GM12878 (cell line): ENCODE data around the gene ANLN.
"Not testable (repeated sequence)": the region's sequence is repeated elsewhere in the genome, so short reads cannot be mapped to it uniquely, and the experiment has no call there.

ENCODE experiments used
- CTCF ChIP-seq, 3 experiments: IDR thresholded peaks in 2 of 3; conservative IDR thresholded peaks in 1 of 3; 2 replicates each; pipeline ENCODE4 v1.5.1; 2011; ENCODE audit warnings: low read depth in 3 of 3, low read length in 3 of 3, mild to moderate bottlenecking in 3 of 3, control low read depth in 2 of 3, moderate library complexity in 2 of 3, inconsistent platforms in 1 of 3, mixed read lengths in 1 of 3; ENCODE audit not compliant: control insufficient read depth in 2 of 3, insufficient read depth in 1 of 3; ENCODE audit errors: extremely low read depth in 1 of 3
- E2F8 ChIP-seq: fragments of 450-650 bp; IDR thresholded peaks from 2 replicates; pipeline ENCODE4 v1.6.1; 2018; ENCODE audit warnings: mild to moderate bottlenecking, low read depth, moderate library complexity; ENCODE audit not compliant: partially characterized antibody
- EGR1 ChIP-seq, 2 experiments: IDR thresholded peaks; 1 replicate in 1 of 2; 2 replicates in 1 of 2; pipeline ENCODE4 v1.6.1; 2011 to 2012; ENCODE audit warnings: low read depth in 2 of 2, low read length in 2 of 2, borderline replicate concordance in 1 of 2, mild to moderate bottlenecking in 1 of 2, moderate library complexity in 1 of 2
- GABPA ChIP-seq: IDR thresholded peaks from 2 replicates; pipeline ENCODE4 v1.6.1; 2014; ENCODE audit warnings: antibody characterized with exemption, low read depth, mild to moderate bottlenecking, inconsistent platforms
- JUNB ChIP-seq: IDR thresholded peaks from 2 replicates; pipeline ENCODE4 v1.6.1; 2016; ENCODE audit warnings: antibody characterized with exemption, mild to moderate bottlenecking
- JUND ChIP-seq: IDR thresholded peaks from 2 replicates; pipeline ENCODE4 v1.6.1; 2012; ENCODE audit warnings: low read depth, mild to moderate bottlenecking, low read length, improper control_type of control experiment, moderate library complexity
- MEF2A ChIP-seq: IDR thresholded peaks from 2 replicates; pipeline ENCODE4 v1.6.1; 2011; ENCODE audit warnings: low read depth, mild to moderate bottlenecking, low read length, moderate library complexity; ENCODE audit not compliant: insufficient read depth
- RFX5 ChIP-seq: IDR thresholded peaks from 2 replicates; pipeline ENCODE4 v1.6.1; 2011; ENCODE audit warnings: low read depth, low read length, improper control_type of control experiment
- USF2 ChIP-seq: IDR thresholded peaks from 2 replicates; pipeline ENCODE4 v1.6.1; 2011; ENCODE audit warnings: low read depth, low read length, improper control_type of control experiment, borderline replicate concordance

GRCh38 chr7:36383284-36383683 is 6.4 kb upstream of the ANLN start:
- TF ChIP-seq MEF2A; USF2; CTCF (IDR thresholded peaks at IDR 0.05 in 2 of 3, conservative IDR thresholded peaks at IDR 0.05 in 1 of 3; ENCODE audit: control insufficient read depth in 2 of 3, extremely low read depth in 1 of 3, insufficient read depth in 1 of 3, low read depth in 3 of 3, low read length in 3 of 3); RFX5; JUNB; E2F8; JUND; EGR1 (IDR thresholded peaks at IDR 0.05; ENCODE audit: borderline replicate concordance in 1 of 2, low read depth in 2 of 2, low read length in 2 of 2); GABPA: not testable (repeated sequence)
